Measurements from ENCODE around the gene SERGEF. TPM values are rescaled to one million over a fixed set of nuclear protein-coding genes. Genes with fewer than 3 reads are reported as not detected.

The SERGEF gene
- total and polyA plus RNA-seq, 2 of the 4 experiments (the other 2 are of a cell fraction) = 12.2 to 18.1 TPM

GRCh38 chr11:17777738-17778091, 235.1 kb downstream of the SERGEF start:
- DNase-seq = no peak
- POLR2A ChIA-PET (ENCODE audit: unreplicated experiment) = no interaction called here
- H3K79me1 ChIP-seq (ENCODE audit: low read depth in 1 of 2, low read length in 2 of 2) = no peaks in the 10 kb centered on the region
- H3K27me3 ChIP-seq (ENCODE audit: control insufficient read depth, insufficient read depth, low read length) = no peaks in the 10 kb centered on the region; the same call in 1 of the 2 replicates
- no peak overlapping the region for H2BK15ac ChIP-seq (ENCODE audit: low read depth, low read length)
- no peak overlapping the region for H4K5ac ChIP-seq (ENCODE audit: low read depth, low read length)
- ATAC-seq (ENCODE audit: low read depth) = no peak
- intact Hi-C loops (cut with micrococcal nuclease) (no loop called here), in situ Hi-C loops (cut with MboI; ENCODE audit: low sequenced_read_pairs) (no loop called here), dilution Hi-C loops (cut with HindIII; ENCODE audit: low sequenced_read_pairs, unreplicated experiment) (no loop called here)
- TF ChIP-seq MXI1 (IDR thresholded peaks at IDR 0.05; ENCODE audit: borderline replicate concordance, low read depth, low read length) (no peak), NFE2L2 (IDR thresholded peaks at IDR 0.05; ENCODE audit: low read depth, low read length) (no peak), ELK1 (IDR thresholded peaks at IDR 0.05; ENCODE audit: borderline replicate concordance, low read depth, low read length) (no peak), MAFK (IDR thresholded peaks at IDR 0.05; ENCODE audit: low read depth, low read length) (no peak), SMC3 (IDR thresholded peaks at IDR 0.05; ENCODE audit: low read depth, low read length) (no peak), POLR2A (IDR thresholded peaks at IDR 0.05; ENCODE audit: low read depth, low read length) (no peak), CHD1 (IDR thresholded peaks at IDR 0.05; ENCODE audit: low read depth, low read length) (no peak), USF2 (IDR thresholded peaks at IDR 0.05; ENCODE audit: low read depth, low read length) (no peak), CTCF (conservative IDR thresholded peaks at IDR 0.05; ENCODE audit: low read depth, low read length) (no peak), RAD21 (IDR thresholded peaks at IDR 0.05; ENCODE audit: low read length) (no peak), MAZ (IDR thresholded peaks at IDR 0.05; ENCODE audit: borderline replicate concordance, low read depth, low read length) (no peak), CEBPB (IDR thresholded peaks at IDR 0.05; ENCODE audit: low read depth, low read length) (no peak), BHLHE40 (IDR thresholded peaks at IDR 0.05; ENCODE audit: low read depth, low read length) (no peak), RFX5 (IDR thresholded peaks at IDR 0.05; ENCODE audit: low read depth, low read length) (no peak), FOS (IDR thresholded peaks at IDR 0.05; ENCODE audit: low read depth, low read length) (no peak), RCOR1 (IDR thresholded peaks at IDR 0.05; ENCODE audit: insufficient replicate concordance, low read length) (no peak)
- H3K9me3 ChIP-seq (ENCODE audit: control insufficient read depth, insufficient read depth, low read length) = no peaks in the 10 kb centered on the region
- H3K4ac ChIP-seq (ENCODE audit: low read depth, low read length) = no peak overlapping the region
- no peaks in the 10 kb centered on the region for H3K9me1 ChIP-seq (ENCODE audit: insufficient read depth, low read length)
- no peak overlapping the region for H3K9ac ChIP-seq (ENCODE audit: low read depth, low read length)
- no TSS peak for BruUV-seq (replicated peaks)
- H3K56ac ChIP-seq (ENCODE audit: extremely low read depth, insufficient read depth, low read length) = no peak overlapping the region
- no peak overlapping the region for H3K23ac ChIP-seq (ENCODE audit: low read depth, low read length)
- H2AK9ac ChIP-seq (replicated peaks; ENCODE audit: low read depth, low read length, poor library complexity) = no peak overlapping the region
- no CpG with 5 or more reads among the region's 13 CpGs for WGBS, 2 experiments (ENCODE audit: extremely low coverage in 2 of 2, insufficient read length in 1 of 2)
- no peaks in the 10 kb centered on the region for H4K20me1 ChIP-seq (ENCODE audit: insufficient read depth, low read length)
- no peak overlapping the region for H4K8ac ChIP-seq (ENCODE audit: low read depth in 2 of 2, low read length in 2 of 2)
- no peak overlapping the region for H2BK5ac ChIP-seq (ENCODE audit: low read depth, low read length, poor library complexity, severe bottlenecking)
- H3K4me3 ChIP-seq (ENCODE audit: insufficient read depth, low read depth, low read length) = no peak overlapping the region
- no peak overlapping the region for H2BK120ac ChIP-seq (ENCODE audit: low read depth, low read length)
- H2AFZ ChIP-seq (replicated peaks; ENCODE audit: low read length, poor library complexity) = no peak overlapping the region
- no peak overlapping the region for H2BK20ac ChIP-seq (ENCODE audit: low read depth, low read length)
- no peak overlapping the region for H3K27ac ChIP-seq (ENCODE audit: insufficient read depth, low read length)
- CTCF ChIA-PET = no interaction called here
- H4K91ac ChIP-seq (ENCODE audit: insufficient read depth, low read depth, low read length) = no peak overlapping the region
- H3K14ac ChIP-seq (replicated peaks; ENCODE audit: low read depth, low read length) = no peak overlapping the region
- H3K4me1 ChIP-seq (ENCODE audit: control insufficient read depth, insufficient read depth, low read length) = no peaks in the 10 kb centered on the region
- no peak overlapping the region for H3K4me2 ChIP-seq (ENCODE audit: low read depth, low read length)
- H2AK5ac ChIP-seq (ENCODE audit: low read depth, low read length) = no peak overlapping the region
- H3K18ac ChIP-seq (ENCODE audit: low read depth, low read length) = no peak overlapping the region
- no peaks in the 10 kb centered on the region for H3K36me3 ChIP-seq (ENCODE audit: control insufficient read depth, insufficient read depth, low read length)

Measured in IMR-90 (cell line).